Panc1 (cell line): ENCODE results near the gene MYO3B. TPM values are rescaled to one million over a fixed set of nuclear protein-coding genes. Genes with fewer than 3 reads are reported as not detected.

Experiments
- ATAC-seq: fragments of 200-7000 bp; cut with Tn5 transposase; 2 replicates; pipeline ENCODE4 v1.9.1; 2020; ENCODE audit warnings: mild to moderate bottlenecking, moderate library complexity
- BruUV-seq: library from RNA; stranded (reverse); fragments of 400-500 nt; replicated peaks from 2 replicates; lab custom pipeline; 2021; lab: Mats Ljungman, UMichigan
- CTCF ChIA-PET: fragments of 300-600 bp; sonication (Branson Sonifier 250); formaldehyde crosslinking; loops from one replicate; lab custom pipeline; 2022; ENCODE audit warnings: antibody characterized with exemption; lab: Charles Lee
- POLR2A ChIA-PET: fragments of 300-600 bp; sonication (Branson Sonifier 250); formaldehyde crosslinking; loops from one replicate; lab custom pipeline; 2022; ENCODE audit warnings: antibody characterized with exemption; lab: Charles Lee
- DNase-seq: peaks from one replicate; pipeline ENCODE4 v3.0.0-alpha.2; 2010; ENCODE audit warnings: low read depth, low spot score
- H3K27ac ChIP-seq: 2 replicates; pipeline ENCODE4 v1.5.1; 2011; ENCODE audit warnings: mild to moderate bottlenecking, low read length, inconsistent platforms
- H3K27me3 ChIP-seq: fragments of 200-500 bp; sonication (Bioruptor generic); 2 replicates; pipeline ENCODE4 v1.6.0; 2014; ENCODE audit warnings: low read length, inconsistent platforms; ENCODE audit not compliant: control insufficient read depth, insufficient read depth
- H3K36me3 ChIP-seq: fragments of 200-500 bp; sonication (Bioruptor generic); 2 replicates; pipeline ENCODE4 v1.5.1; 2014; ENCODE audit warnings: inconsistent platforms, mild to moderate bottlenecking, low read length, moderate library complexity; ENCODE audit not compliant: control insufficient read depth, insufficient read depth
- H3K4me1 ChIP-seq: 2 replicates; pipeline ENCODE4 v1.5.1; 2011; ENCODE audit warnings: inconsistent platforms, mild to moderate bottlenecking, low read length, moderate library complexity; ENCODE audit not compliant: control insufficient read depth, insufficient read depth
- H3K4me3 ChIP-seq, 2 experiments: 2 replicates each; pipeline ENCODE4 v1.5.1; 2011 to 2012; ENCODE audit warnings: low read depth in 2 of 2, low read length in 2 of 2, mild to moderate bottlenecking in 2 of 2, inconsistent platforms in 1 of 2, moderate library complexity in 1 of 2
- H3K9me3 ChIP-seq: fragments of 200-500 bp; sonication (Bioruptor generic); 2 replicates; pipeline ENCODE4 v1.5.1; 2014; ENCODE audit warnings: low read depth, mild to moderate bottlenecking, inconsistent platforms, low read length, moderate library complexity; ENCODE audit not compliant: control insufficient read depth, insufficient read depth
- POLR2AphosphoS5 ChIP-seq: IDR thresholded peaks from 2 replicates; pipeline ENCODE4 v1.6.1; 2012; ENCODE audit warnings: mild to moderate bottlenecking, low read depth, low read length, moderate library complexity
- REST ChIP-seq, 2 experiments: IDR thresholded peaks; 2 replicates each; pipeline ENCODE4 v1.6.1; 2011 to 2012; ENCODE audit warnings: low read depth in 2 of 2, control low read depth in 1 of 2, low read length in 1 of 2, mild to moderate bottlenecking in 1 of 2, moderate library complexity in 1 of 2; ENCODE audit not compliant: insufficient read depth in 1 of 2
- SIN3A ChIP-seq: IDR thresholded peaks from 2 replicates; pipeline ENCODE4 v1.6.1; 2012; ENCODE audit warnings: low read depth, mild to moderate bottlenecking, low read length, moderate library complexity, borderline replicate concordance; ENCODE audit not compliant: insufficient read depth
- TCF7L2 ChIP-seq: IDR thresholded peaks from 2 replicates; pipeline ENCODE4 v1.6.1; 2011; ENCODE audit warnings: mild to moderate bottlenecking, low read depth, low read length, inconsistent platforms
- in situ Hi-C: cut with HindIII; loops from 2 replicates; pipeline ENCODE4 v1.10.0; 2016; ENCODE audit warnings: low sequenced_read_pairs, low pct_unique_long_range_greater_than_20kb
- intact Hi-C: fragments of 100-400 bp; cut with micrococcal nuclease; formaldehyde crosslinking; loops from one replicate; pipeline ENCODE4 v1.10.0; 2022; ENCODE audit not compliant: unreplicated experiment
- total RNA-seq: library from RNA; stranded (reverse); gene quantifications from one replicate; pipeline ENCODE4 v1.2.1, GENCODE V29; 2021; ENCODE audit not compliant: unreplicated experiment
- TF ChIP-seq, protein P1 (sequence below): fragments of 450-650 bp; IDR thresholded peaks from 2 replicates; pipeline ENCODE4 v1.5.1; 2017; ENCODE audit warnings: mild to moderate bottlenecking

MYO3B gene
- total RNA-seq, 1 experiment from 2014 or later = 0.05 TPM

- in situ Hi-C loops (no loop called here), intact Hi-C loops (no loop called here)
- H3K4me3 ChIP-seq = no peak overlapping the region
- POLR2A ChIA-PET = no interaction called here
- no peaks in the 10 kb centered on the region; the same call in 1 of the 2 replicates for H3K27me3 ChIP-seq
- no peaks in the 10 kb centered on the region for H3K4me1 ChIP-seq
- no peak overlapping the region for H3K27ac ChIP-seq
- no peaks in the 10 kb centered on the region for H3K9me3 ChIP-seq
- H3K36me3 ChIP-seq = no peaks in the 10 kb centered on the region
- no TSS peak for BruUV-seq
- CTCF ChIA-PET = no interaction called here
- no peak for DNase-seq
- ATAC-seq = no peak
- no peak for TF ChIP-seq SIN3A
- no peak for TF ChIP-seq POLR2AphosphoS5
- TF ChIP-seq, protein P1, sequence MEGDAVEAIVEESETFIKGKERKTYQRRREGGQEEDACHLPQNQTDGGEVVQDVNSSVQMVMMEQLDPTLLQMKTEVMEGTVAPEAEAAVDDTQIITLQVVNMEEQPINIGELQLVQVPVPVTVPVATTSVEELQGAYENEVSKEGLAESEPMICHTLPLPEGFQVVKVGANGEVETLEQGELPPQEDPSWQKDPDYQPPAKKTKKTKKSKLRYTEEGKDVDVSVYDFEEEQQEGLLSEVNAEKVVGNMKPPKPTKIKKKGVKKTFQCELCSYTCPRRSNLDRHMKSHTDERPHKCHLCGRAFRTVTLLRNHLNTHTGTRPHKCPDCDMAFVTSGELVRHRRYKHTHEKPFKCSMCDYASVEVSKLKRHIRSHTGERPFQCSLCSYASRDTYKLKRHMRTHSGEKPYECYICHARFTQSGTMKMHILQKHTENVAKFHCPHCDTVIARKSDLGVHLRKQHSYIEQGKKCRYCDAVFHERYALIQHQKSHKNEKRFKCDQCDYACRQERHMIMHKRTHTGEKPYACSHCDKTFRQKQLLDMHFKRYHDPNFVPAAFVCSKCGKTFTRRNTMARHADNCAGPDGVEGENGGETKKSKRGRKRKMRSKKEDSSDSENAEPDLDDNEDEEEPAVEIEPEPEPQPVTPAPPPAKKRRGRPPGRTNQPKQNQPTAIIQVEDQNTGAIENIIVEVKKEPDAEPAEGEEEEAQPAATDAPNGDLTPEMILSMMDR = no peak
- TF ChIP-seq REST (IDR thresholded peaks at IDR 0.05; ENCODE audit: insufficient read depth in 1 of 2, low read depth in 2 of 2, low read length in 1 of 2) = no peak
- TF ChIP-seq TCF7L2 = no peak
These were observed 409.2 kb downstream of the MYO3B start for GRCh38 chr2:170587117-170587516.

GRCh38 chr2:170587922-170588321, 410.0 kb downstream of the MYO3B start:
- no peaks in the 10 kb centered on the region for H3K36me3 ChIP-seq
- ATAC-seq (no peak), DNase-seq (no peak)
- no peaks in the 10 kb centered on the region for H3K9me3 ChIP-seq
- BruUV-seq = no TSS peak
- in situ Hi-C loops (no loop called here), intact Hi-C loops (no loop called here)
- TF ChIP-seq, protein P1 = no peak
- TF ChIP-seq POLR2AphosphoS5 (no peak), SIN3A (no peak), REST (IDR thresholded peaks at IDR 0.05; ENCODE audit: insufficient read depth in 1 of 2, low read depth in 2 of 2, low read length in 1 of 2) (no peak), TCF7L2 (no peak)
- no peak overlapping the region for H3K4me3 ChIP-seq
- no peak overlapping the region for H3K27ac ChIP-seq
- ChIA-PET CTCF (no interaction called here), POLR2A (no interaction called here)
- H3K27me3 ChIP-seq = no peaks in the 10 kb centered on the region; the same call in 1 of the 2 replicates
- no peaks in the 10 kb centered on the region for H3K4me1 ChIP-seq
